Chondrocyte (in vitro differentiated cells): ENCODE results near the gene KCNH2. TPM values are rescaled to one million over a fixed set of nuclear protein-coding genes. Genes with fewer than 3 reads are reported as not detected.

ENCODE experiments used
- DNase-seq: peaks from one replicate; pipeline ENCODE4 v3.0.0; 2021; ENCODE audit warnings: mixed read lengths, low spot score
- H3K27ac Mint-ChIP-seq: one replicate; pipeline ENCODE4 v1.8.0; 2021; ENCODE audit warnings: mild to moderate bottlenecking, moderate library complexity, mixed read lengths; ENCODE audit not compliant: unreplicated experiment
- H3K27me3 Mint-ChIP-seq: 2 replicates; pipeline ENCODE4 v1.8.0; 2021; ENCODE audit warnings: low read depth, mixed read lengths
- H3K36me3 Mint-ChIP-seq: 2 replicates; pipeline ENCODE4 v1.8.0; 2021; ENCODE audit warnings: low read depth, mixed read lengths
- H3K4me1 Mint-ChIP-seq: 2 replicates; pipeline ENCODE4 v1.8.0; 2021; ENCODE audit warnings: low read depth, mild to moderate bottlenecking, mixed read lengths
- H3K4me3 Mint-ChIP-seq: one replicate; pipeline ENCODE4 v1.8.0; 2021; ENCODE audit warnings: mild to moderate bottlenecking, moderate library complexity, mixed read lengths; ENCODE audit not compliant: unreplicated experiment
- H3K9me3 Mint-ChIP-seq: 2 replicates; pipeline ENCODE4 v1.8.0; 2021; ENCODE audit warnings: low read depth, mixed read lengths
- total RNA-seq: library from RNA; stranded (reverse); gene quantifications from 3 replicates; pipeline ENCODE4 v1.2.1, GENCODE V29; 2021
- TF ChIP-seq, protein P1 (sequence below): fragments of 200-600 bp; sonication (generic); IDR thresholded peaks from 2 replicates; pipeline ENCODE4 v1.5.0; 2021; ENCODE audit warnings: antibody characterized with exemption, mild to moderate bottlenecking, moderate library complexity

Gene KCNH2
- total RNA-seq, 1 donor from 2014 or later: 0.30 TPM

DNA sequence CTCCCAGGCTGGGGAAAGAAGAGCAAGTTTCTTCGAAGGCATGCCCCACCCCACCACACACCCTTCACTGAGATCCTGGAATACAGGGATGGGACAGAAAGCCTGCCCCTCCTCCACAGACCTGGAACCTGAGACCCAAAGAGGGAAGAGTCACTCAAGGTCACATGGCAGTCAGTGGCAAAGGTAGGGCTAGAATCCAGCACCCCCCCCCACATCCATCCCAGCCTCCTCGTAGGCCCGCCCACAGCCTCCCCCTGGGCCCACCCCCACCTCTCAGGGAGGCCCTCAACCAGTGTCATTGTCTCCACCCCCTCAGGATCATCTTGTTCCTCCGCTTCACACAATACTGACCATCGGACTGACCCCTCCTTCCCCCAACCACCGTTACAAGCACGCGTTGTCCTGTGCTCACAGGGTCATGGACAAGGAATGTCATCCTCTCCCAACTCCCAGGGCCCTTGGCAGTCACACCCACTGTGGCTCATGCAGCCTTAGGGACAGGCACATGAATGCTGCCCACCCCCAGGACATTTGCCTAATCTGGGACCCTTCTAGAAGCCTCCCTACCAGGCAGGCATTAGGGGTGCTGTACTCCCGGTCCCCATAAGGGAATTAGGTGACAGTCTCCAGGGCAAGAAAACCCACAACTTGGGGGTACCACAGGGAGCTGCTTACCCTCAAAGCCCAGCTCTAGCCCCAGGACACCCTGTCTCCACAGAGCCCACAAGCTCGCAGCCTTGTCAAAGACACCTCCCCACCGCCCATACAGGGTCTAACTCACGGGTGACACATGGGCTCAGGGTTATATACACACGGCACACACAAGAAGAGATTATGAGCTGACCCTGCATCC is 1.4 kb downstream of the KCNH2 start:
- H3K27me3 Mint-ChIP-seq: peaks cover 32% of the 10 kb centered on the region
- TF ChIP-seq, protein P1, sequence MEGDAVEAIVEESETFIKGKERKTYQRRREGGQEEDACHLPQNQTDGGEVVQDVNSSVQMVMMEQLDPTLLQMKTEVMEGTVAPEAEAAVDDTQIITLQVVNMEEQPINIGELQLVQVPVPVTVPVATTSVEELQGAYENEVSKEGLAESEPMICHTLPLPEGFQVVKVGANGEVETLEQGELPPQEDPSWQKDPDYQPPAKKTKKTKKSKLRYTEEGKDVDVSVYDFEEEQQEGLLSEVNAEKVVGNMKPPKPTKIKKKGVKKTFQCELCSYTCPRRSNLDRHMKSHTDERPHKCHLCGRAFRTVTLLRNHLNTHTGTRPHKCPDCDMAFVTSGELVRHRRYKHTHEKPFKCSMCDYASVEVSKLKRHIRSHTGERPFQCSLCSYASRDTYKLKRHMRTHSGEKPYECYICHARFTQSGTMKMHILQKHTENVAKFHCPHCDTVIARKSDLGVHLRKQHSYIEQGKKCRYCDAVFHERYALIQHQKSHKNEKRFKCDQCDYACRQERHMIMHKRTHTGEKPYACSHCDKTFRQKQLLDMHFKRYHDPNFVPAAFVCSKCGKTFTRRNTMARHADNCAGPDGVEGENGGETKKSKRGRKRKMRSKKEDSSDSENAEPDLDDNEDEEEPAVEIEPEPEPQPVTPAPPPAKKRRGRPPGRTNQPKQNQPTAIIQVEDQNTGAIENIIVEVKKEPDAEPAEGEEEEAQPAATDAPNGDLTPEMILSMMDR: no peak

DNA sequence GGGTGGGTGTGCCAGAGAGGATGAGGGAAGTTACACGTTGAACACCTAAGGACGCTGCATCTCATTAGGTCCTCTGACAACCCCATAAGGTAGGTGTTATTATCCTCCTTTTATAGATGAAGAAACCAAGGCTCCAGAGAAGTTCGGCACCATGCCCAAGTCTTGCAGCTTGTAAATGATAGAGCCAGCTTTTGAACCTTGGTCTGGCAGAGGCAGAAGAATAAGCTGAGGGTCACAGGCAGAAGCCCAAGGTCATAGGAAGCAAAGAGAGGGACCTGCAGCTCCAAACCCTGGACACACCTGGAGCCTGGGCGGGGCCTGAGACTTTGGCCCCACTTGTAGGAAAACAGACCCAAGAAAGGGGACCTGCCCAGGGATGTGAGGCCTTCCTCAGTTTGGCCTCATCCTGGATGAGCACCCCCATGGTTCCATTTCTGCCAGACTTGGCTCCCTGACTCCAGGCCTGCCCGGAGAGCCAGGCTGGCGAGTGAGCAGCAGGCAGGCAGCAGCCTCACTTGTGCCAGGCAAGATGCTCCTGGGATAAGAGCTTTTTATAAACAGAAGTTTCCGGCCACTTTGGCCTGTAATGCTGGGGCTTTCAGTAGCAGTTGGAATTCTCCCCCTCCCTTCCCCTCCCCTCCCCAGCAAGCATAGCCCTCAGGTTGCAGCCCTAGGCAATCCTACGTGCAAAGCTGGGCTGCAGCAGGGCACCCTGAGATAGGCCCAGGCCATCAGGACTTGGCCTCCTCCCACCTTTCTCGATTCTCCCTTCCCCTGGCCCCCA is 2.4 kb downstream of the KCNH2 start:
- peaks cover 14% of the 10 kb centered on the region for H3K4me1 Mint-ChIP-seq
- H3K27me3 Mint-ChIP-seq: peaks cover 29% of the 10 kb centered on the region
- TF ChIP-seq, protein P1: no peak
- no peak for DNase-seq
- no peak overlapping the region for H3K4me3 Mint-ChIP-seq
- no peak overlapping the region for H3K27ac Mint-ChIP-seq
- H3K9me3 Mint-ChIP-seq: no peaks in the 10 kb centered on the region
- H3K36me3 Mint-ChIP-seq: peaks cover 1% of the 10 kb centered on the region

More for the DNA sequence above, 1.4 kb downstream of the KCNH2 start:
- Mint-ChIP-seq H3K4me3 (peak overlapping the region; percentile 59), H3K27ac (no peak overlapping the region), H3K36me3 (peaks cover 1% of the 10 kb centered on the region), H3K9me3 (no peaks in the 10 kb centered on the region), H3K4me1 (peaks cover 14% of the 10 kb centered on the region)
- DNase-seq: no peak

DNA sequence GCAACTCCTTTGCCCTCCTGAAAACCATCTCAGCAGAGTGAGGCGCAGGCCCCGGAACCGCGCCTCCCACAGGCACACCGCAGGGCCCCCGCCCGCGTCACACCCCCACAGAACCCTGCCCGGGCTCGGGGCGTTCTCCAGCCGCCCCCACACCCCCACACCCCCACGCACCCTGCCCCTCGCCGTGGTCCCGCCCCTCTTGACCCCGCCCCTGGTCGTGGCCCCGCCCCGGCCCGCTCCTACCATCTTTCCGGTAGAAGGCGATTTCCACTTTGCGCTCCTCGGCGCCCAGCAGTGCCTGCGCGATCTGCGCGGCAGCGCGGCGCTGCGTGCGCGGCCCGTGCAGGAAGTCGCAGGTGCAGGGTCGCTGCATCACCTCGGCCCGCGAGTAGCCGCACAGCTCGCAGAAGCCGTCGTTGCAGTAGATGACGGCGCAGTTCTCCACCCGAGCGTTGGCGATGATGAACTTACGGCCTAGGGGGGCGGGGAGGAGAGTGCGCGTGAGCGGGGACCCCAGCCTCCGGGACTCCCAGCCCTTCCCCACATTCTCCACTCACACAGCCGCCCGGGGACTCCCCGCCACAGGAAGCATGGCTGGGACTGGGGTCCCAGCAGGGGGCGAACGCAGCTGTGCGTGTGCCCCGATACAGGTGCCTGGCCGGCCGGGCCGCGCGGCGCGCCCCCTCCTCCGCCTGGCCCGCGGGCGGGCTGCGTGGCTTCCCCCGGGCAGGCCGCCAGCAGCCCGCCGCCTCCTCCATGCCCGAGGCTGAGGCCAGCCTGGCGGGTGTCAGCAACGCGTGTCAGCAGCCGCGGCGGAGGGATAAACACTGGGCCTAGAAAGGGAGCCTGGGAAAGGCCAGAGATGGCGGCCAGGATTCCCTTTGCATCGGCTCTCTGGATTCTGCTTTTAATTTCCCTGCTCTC is 3.4 kb downstream of the KCNH2 start:
- Mint-ChIP-seq H3K36me3 (peaks cover 1% of the 10 kb centered on the region), H3K27me3 (peaks cover 28% of the 10 kb centered on the region), H3K27ac (no peak overlapping the region), H3K4me1 (peaks cover 14% of the 10 kb centered on the region), H3K9me3 (no peaks in the 10 kb centered on the region), H3K4me3 (peak overlapping the region; percentile 63)
- DNase-seq: no peak
- TF ChIP-seq, protein P1: peak; percentile 69

DNA sequence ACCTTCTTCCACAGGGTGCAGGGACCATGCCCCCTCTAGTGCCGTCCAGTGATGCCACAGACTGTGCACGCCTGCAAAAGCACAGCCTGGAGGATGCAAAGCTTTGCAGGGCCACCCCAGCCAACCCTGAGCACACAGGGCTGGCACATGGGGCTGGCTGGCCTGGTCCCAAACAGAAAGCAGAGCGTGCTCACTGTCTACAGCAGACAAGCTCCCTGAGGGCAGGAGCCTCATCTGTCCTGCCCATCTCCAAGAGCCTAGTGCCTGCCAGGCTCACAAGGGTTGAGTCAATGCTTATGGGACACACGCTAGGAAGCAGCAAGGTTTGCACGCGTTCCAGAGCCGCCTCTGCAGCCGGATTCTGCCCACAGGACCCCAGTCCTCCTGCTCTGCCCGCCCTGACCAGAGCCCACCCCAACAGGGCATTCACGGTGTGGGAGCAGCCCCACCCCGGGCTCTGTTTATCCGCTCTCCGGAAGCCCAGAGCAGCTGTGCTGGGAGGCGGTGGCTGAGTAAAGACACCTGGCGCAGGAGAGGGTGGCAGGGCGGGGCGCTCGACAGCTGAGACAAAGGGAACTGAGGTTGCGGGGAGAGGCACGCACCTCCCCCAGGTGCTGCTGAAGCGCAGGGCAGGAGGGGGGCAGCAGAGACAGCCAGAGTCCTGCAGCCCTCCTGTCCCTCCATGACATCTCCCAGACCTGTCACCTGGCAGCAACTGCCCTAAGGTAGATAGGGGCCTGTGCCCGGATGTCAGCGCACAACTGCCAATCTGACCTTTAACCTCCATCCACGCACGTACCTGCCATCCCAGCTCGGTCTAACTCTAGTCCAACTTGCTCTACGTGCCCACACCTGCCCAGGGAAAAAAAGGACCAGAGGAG is 4.3 kb downstream of the KCNH2 start:
- no peak for DNase-seq
- peaks cover 33% of the 10 kb centered on the region for H3K27me3 Mint-ChIP-seq
- no peak overlapping the region for H3K4me3 Mint-ChIP-seq
- peaks cover 13% of the 10 kb centered on the region for H3K4me1 Mint-ChIP-seq
- H3K36me3 Mint-ChIP-seq: peaks cover 1% of the 10 kb centered on the region
- no peak overlapping the region for H3K27ac Mint-ChIP-seq
- TF ChIP-seq, protein P1: no peak
- H3K9me3 Mint-ChIP-seq: no peaks in the 10 kb centered on the region
